HG02981 (cell line): ENCODE data around the gene IL22RA1.

ENCODE experiments used
- ATAC-seq: cut with Tn5 transposase; IDR thresholded peaks from one replicate; pipeline ENCODE4 v1.9.1; 2021; ENCODE audit warnings: mild to moderate bottlenecking, moderate library complexity; ENCODE audit not compliant: unreplicated experiment

The IL22RA1 gene

GRCh38 chr1:24098943-24099638 is 43.8 kb downstream of the IL22RA1 start:
- no peak for ATAC-seq

- ATAC-seq = no peak
Measured at GRCh38 chr1:24098102-24098501, 44.8 kb downstream of the IL22RA1 start.

GRCh38 chr1:24097663-24098062 is 45.3 kb downstream of the IL22RA1 start:
- no peak for ATAC-seq

- ATAC-seq = no peak
Measured at GRCh38 chr1:24096739-24097103, 46.2 kb downstream of the IL22RA1 start.

- no peak for ATAC-seq
Measured at GRCh38 chr1:24096009-24096738, 46.8 kb downstream of the IL22RA1 start.

GRCh38 chr1:24095140-24095859 is 47.6 kb downstream of the IL22RA1 start:
- no peak for ATAC-seq

GRCh38 chr1:24094554-24094953 is 48.4 kb downstream of the IL22RA1 start:
- no peak for ATAC-seq

GRCh38 chr1:24093732-24094131 is 49.2 kb downstream of the IL22RA1 start:
- no peak for ATAC-seq

GRCh38 chr1:24092979-24093378 is 50.0 kb downstream of the IL22RA1 start:
- ATAC-seq = no peak

- no peak for ATAC-seq
Measured at GRCh38 chr1:24091971-24092482, 50.9 kb downstream of the IL22RA1 start.

GRCh38 chr1:24090736-24091135 is 52.2 kb downstream of the IL22RA1 start:
- ATAC-seq = no peak

GRCh38 chr1:24089743-24090555 is 53.0 kb downstream of the IL22RA1 start:
- ATAC-seq = no peak

- no peak for ATAC-seq
Measured at GRCh38 chr1:24089027-24089742, 53.8 kb downstream of the IL22RA1 start.

- ATAC-seq = no peak
Measured at GRCh38 chr1:24086466-24086865, 56.5 kb downstream of the IL22RA1 start.

- ATAC-seq = no peak
Measured at GRCh38 chr1:24085546-24085945, 57.4 kb downstream of the IL22RA1 start.

GRCh38 chr1:24085007-24085406 is 57.9 kb downstream of the IL22RA1 start:
- ATAC-seq = no peak

GRCh38 chr1:24084050-24084449 is 58.9 kb downstream of the IL22RA1 start:
- no peak for ATAC-seq

- no peak for ATAC-seq
Measured at GRCh38 chr1:24082372-24082771, 60.6 kb downstream of the IL22RA1 start.

- no peak for ATAC-seq
Measured at GRCh38 chr1:24081190-24081589, 61.8 kb downstream of the IL22RA1 start.

- no peak for ATAC-seq
Measured at GRCh38 chr1:24080131-24080530, 62.8 kb downstream of the IL22RA1 start.
